ENCODE data around the gene FSTL4.

The FSTL4 gene

GRCh38 chr5:133512896-133513295, 99.4 kb downstream of the FSTL4 start:
- H3K79me2 ChIP-seq (ENCODE audit: insufficient read depth, low read length): no peaks in the 10 kb centered on the region
- H3K36me3 ChIP-seq (ENCODE audit: insufficient read depth, low read length): no peaks in the 10 kb centered on the region
- no peaks in the 10 kb centered on the region for H3F3A ChIP-seq (ENCODE audit: insufficient read depth, low read length)

GRCh38 chr5:133511653-133512235, 100.6 kb downstream of the FSTL4 start:
- Histone ChIP-seq H3F3A (ENCODE audit: insufficient read depth, low read length) (no peaks in the 10 kb centered on the region), H3K27me3 (ENCODE audit: insufficient read depth, low read length) (no peaks in the 10 kb centered on the region), H3K9ac (ENCODE audit: low read length) (no peak overlapping the region), H3K79me2 (ENCODE audit: insufficient read depth, low read length) (no peaks in the 10 kb centered on the region), H4K20me1 (ENCODE audit: insufficient read depth, low read length) (no peaks in the 10 kb centered on the region), H3K27ac (ENCODE audit: low read depth, low read length, poor library complexity, severe bottlenecking) (no peak overlapping the region), H3K36me3 (ENCODE audit: insufficient read depth, low read length) (no peaks in the 10 kb centered on the region), H3K9me2 (ENCODE audit: low read depth, low read length) (no peaks in the 10 kb centered on the region), H3K4me2 (ENCODE audit: low read length) (no peak overlapping the region), H3K9me3 (ENCODE audit: low read length) (no peaks in the 10 kb centered on the region), H3K4me1 (ENCODE audit: insufficient read depth, low read length, severe bottlenecking) (no peaks in the 10 kb centered on the region), H2AFZ (ENCODE audit: low read length) (no peak overlapping the region), H3K4me3 (ENCODE audit: low read depth, low read length, poor library complexity, severe bottlenecking) (no peak overlapping the region)
- TF ChIP-seq EZH2 (IDR thresholded peaks at IDR 0.05; ENCODE audit: borderline replicate concordance, low read length): no peak
- TF ChIP-seq CTCF (IDR thresholded peaks at IDR 0.05; ENCODE audit: low read length): no peak

More at GRCh38 chr5:133512896-133513295, 99.4 kb downstream of the FSTL4 start:
- H3K4me3 ChIP-seq (ENCODE audit: low read depth, low read length, poor library complexity, severe bottlenecking): no peak overlapping the region
- H3K27ac ChIP-seq (ENCODE audit: low read depth, low read length, poor library complexity, severe bottlenecking): no peak overlapping the region
- no peak overlapping the region for H3K9ac ChIP-seq (ENCODE audit: low read length)
- no peak for TF ChIP-seq EZH2 (IDR thresholded peaks at IDR 0.05; ENCODE audit: borderline replicate concordance, low read length)
- no peak for TF ChIP-seq CTCF (IDR thresholded peaks at IDR 0.05; ENCODE audit: low read length)
- H3K4me1 ChIP-seq (ENCODE audit: insufficient read depth, low read length, severe bottlenecking): no peaks in the 10 kb centered on the region
- H4K20me1 ChIP-seq (ENCODE audit: insufficient read depth, low read length): no peaks in the 10 kb centered on the region
- no peak overlapping the region for H2AFZ ChIP-seq (ENCODE audit: low read length)
- H3K4me2 ChIP-seq (ENCODE audit: low read length): no peak overlapping the region
- no peaks in the 10 kb centered on the region for H3K9me3 ChIP-seq (ENCODE audit: low read length)
- no peaks in the 10 kb centered on the region for H3K9me2 ChIP-seq (ENCODE audit: low read depth, low read length)
- no peaks in the 10 kb centered on the region for H3K27me3 ChIP-seq (ENCODE audit: insufficient read depth, low read length)

- no peaks in the 10 kb centered on the region for H3K4me1 ChIP-seq (ENCODE audit: insufficient read depth, low read length, severe bottlenecking)
- no peak overlapping the region for H3K27ac ChIP-seq (ENCODE audit: low read depth, low read length, poor library complexity, severe bottlenecking)
- H3K27me3 ChIP-seq (ENCODE audit: insufficient read depth, low read length): no peaks in the 10 kb centered on the region
- no peaks in the 10 kb centered on the region for H3K9me3 ChIP-seq (ENCODE audit: low read length)
- H4K20me1 ChIP-seq (ENCODE audit: insufficient read depth, low read length): no peaks in the 10 kb centered on the region
- H3K9me2 ChIP-seq (ENCODE audit: low read depth, low read length): no peaks in the 10 kb centered on the region
- TF ChIP-seq CTCF (IDR thresholded peaks at IDR 0.05; ENCODE audit: low read length): no peak
- TF ChIP-seq EZH2 (IDR thresholded peaks at IDR 0.05; ENCODE audit: borderline replicate concordance, low read length): no peak
- no peaks in the 10 kb centered on the region for H3K36me3 ChIP-seq (ENCODE audit: insufficient read depth, low read length)
- H3K4me2 ChIP-seq (ENCODE audit: low read length): no peak overlapping the region
- no peak overlapping the region for H2AFZ ChIP-seq (ENCODE audit: low read length)
- H3K79me2 ChIP-seq (ENCODE audit: insufficient read depth, low read length): no peaks in the 10 kb centered on the region
- H3F3A ChIP-seq (ENCODE audit: insufficient read depth, low read length): no peaks in the 10 kb centered on the region
- no peak overlapping the region for H3K9ac ChIP-seq (ENCODE audit: low read length)
- no peak overlapping the region for H3K4me3 ChIP-seq (ENCODE audit: low read depth, low read length, poor library complexity, severe bottlenecking)
Measured at GRCh38 chr5:133510634-133511262, 101.6 kb downstream of the FSTL4 start.
